ENCODE data around the gene FOXP1. TPM values are rescaled to one million over a fixed set of nuclear protein-coding genes. Genes with fewer than 3 reads are reported as not detected.

Gene FOXP1
- total and polyA plus RNA-seq, 9 of the 15 experiments (the other 6 are each of a cell fraction or from before 2014, with no cell fraction given) = 7.7 to 34.5 (median 13.7) TPM

- TF ChIP-seq, protein P1, sequence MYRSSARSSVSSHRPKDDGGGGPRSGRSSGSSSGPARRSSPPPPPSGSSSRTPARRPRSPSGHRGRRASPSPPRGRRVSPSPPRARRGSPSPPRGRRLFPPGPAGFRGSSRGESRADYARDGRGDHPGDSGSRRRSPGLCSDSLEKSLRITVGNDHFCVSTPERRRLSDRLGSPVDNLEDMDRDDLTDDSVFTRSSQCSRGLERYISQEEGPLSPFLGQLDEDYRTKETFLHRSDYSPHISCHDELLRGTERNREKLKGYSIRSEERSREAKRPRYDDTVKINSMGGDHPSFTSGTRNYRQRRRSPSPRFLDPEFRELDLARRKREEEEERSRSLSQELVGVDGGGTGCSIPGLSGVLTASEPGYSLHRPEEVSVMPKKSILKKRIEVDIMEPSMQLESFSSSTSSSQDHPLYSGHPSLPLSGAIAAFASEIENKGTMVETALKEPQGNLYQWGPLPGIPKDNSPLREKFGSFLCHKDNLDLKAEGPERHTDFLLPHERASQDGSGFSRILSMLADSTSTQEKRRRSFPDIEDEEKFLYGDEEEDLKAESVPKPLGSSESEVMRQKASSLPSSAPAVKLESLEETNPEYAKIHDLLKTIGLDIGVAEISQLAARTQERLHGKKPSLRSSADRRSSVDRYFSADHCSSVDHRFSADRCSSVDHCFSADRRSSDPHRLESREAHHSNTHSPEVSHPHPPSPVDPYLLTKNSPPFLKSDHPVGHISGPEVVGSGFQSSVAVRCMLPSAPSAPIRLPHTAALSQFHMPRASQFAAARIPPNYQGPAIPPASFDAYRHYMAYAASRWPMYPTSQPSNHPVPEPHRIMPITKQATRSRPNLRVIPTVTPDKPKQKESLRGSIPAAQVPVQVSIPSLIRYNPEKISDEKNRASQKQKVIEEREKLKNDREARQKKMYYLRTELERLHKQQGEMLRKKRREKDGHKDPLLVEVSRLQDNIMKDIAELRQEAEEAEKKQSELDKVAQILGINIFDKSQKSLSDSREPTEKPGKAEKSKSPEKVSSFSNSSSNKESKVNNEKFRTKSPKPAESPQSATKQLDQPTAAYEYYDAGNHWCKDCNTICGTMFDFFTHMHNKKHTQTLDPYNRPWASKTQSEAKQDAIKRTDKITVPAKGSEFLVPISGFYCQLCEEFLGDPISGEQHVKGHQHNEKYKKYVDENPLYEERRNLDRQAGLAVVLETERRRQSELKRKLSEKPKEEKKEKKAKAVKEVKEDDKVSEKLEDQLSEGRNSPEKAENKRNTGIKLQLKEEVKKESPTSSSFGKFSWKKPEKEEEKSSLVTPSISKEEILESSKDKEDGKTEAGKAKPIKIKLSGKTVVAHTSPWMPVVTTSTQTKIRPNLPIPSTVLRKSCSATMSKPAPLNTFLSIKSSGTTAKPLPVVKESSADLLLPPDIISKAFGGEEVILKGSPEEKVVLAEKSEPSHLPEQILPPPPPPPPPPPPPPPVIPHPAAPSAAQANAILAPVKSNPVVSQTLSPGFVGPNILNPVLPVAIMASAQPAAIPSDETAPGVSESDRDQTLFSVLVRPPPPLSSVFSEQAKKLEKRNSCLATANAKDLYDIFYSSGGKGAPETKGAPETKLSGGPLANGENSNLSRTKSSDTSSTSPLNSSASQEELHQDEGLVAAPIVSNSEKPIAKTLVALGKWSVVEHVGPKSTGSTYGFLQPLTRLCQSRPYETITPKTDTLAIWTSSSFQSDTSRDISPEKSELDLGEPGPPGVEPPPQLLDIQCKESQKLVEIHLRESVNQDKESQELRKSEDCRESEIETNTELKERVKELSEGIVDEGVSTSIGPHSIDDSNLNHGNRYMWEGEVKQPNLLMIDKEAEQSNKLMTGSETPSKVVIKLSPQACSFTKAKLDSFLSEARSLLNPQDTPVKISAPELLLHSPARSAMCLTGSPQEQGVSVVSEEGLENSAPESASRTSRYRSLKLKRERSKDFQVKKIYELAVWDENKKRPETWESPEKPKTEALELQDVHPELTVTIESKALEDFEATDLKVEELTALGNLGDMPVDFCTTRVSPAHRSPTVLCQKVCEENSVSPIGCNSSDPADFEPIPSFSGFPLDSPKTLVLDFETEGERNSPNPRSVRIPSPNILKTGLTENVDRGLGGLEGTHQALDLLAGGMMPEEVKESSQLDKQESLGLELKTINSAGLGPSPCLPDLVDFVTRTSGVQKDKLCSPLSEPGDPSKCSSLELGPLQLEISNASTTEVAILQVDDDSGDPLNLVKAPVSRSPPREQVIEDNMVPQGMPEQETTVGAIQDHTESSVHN (IDR thresholded peaks at IDR 0.05; ENCODE audit: borderline replicate concordance in 1 of 2, low read depth in 1 of 2) = no peak
- TF ChIP-seq STAG1 (CRISPR knock-in tag; IDR thresholded peaks at IDR 0.05; ENCODE audit: borderline replicate concordance) (no peak), ZNF239 (CRISPR knock-in tag; IDR thresholded peaks at IDR 0.05) (no peak), JUND (IDR thresholded peaks at IDR 0.05; ENCODE audit: borderline replicate concordance, low read depth, low read length) (no peak), JUND (tag; IDR thresholded peaks at IDR 0.05; ENCODE audit: borderline replicate concordance, low read depth, low read length) (no peak)
These were observed 595.4 kb downstream of the FOXP1 start (continued) for GRCh38 chr3:70988111-70988510.
